Lung (tissue), 12 donors: Measurements from ENCODE around the gene BAX. TPM values are rescaled to one million over a fixed set of nuclear protein-coding genes. Genes with fewer than 3 reads are reported as not detected.

ENCODE experiments used
- ATAC-seq: fragments of 200-7000 bp; cut with Tn5 transposase; one replicate; pipeline ENCODE4 v1.9.1; 2020; ENCODE audit warnings: moderate number of reproducible peaks; ENCODE audit not compliant: insufficient read depth, low FRiP score
- DNase-seq, 3 donors: peaks; one replicate each; pipeline ENCODE4 v3.0.0-alpha.2; 2013 to 2017
- H3K27ac ChIP-seq, 2 donors: one replicate each; pipeline ENCODE4 v1.5.1; 2013; ENCODE audit warnings: mild to moderate bottlenecking in 2 of 2, moderate library complexity in 2 of 2, control low read depth in 1 of 2, inconsistent platforms in 1 of 2, low read depth in 1 of 2, low read length in 1 of 2
- H3K27me3 ChIP-seq, 3 donors: one replicate each; pipeline ENCODE4 v1.5.1; 2013; ENCODE audit warnings: low read length in 2 of 3; ENCODE audit not compliant: control insufficient read depth in 3 of 3, insufficient read depth in 3 of 3
- H3K36me3 ChIP-seq, 4 donors: one replicate each; pipeline ENCODE4 v1.5.1; 2013; ENCODE audit warnings: low read length in 4 of 4, mild to moderate bottlenecking in 1 of 4, moderate library complexity in 1 of 4; ENCODE audit not compliant: control insufficient read depth in 4 of 4, insufficient read depth in 4 of 4
- H3K4me1 ChIP-seq, 5 donors: one replicate each; pipeline ENCODE4 v1.5.1; 2013; ENCODE audit warnings: low read length in 5 of 5, mild to moderate bottlenecking in 2 of 5, moderate library complexity in 1 of 5; ENCODE audit not compliant: control insufficient read depth in 5 of 5, insufficient read depth in 5 of 5
- H3K4me3 ChIP-seq: one replicate; pipeline ENCODE4 v1.5.1; 2013; ENCODE audit warnings: mild to moderate bottlenecking, control low read depth, moderate library complexity
- H3K9ac ChIP-seq, 2 donors: one replicate each; pipeline ENCODE4 v1.5.1; 2013; ENCODE audit warnings: low read length in 2 of 2, control low read depth in 1 of 2; ENCODE audit not compliant: insufficient read depth in 1 of 2
- H3K9me3 ChIP-seq, 4 donors: one replicate each; pipeline ENCODE4 v1.5.1; 2013; ENCODE audit warnings: low read length in 3 of 4, mild to moderate bottlenecking in 1 of 4, moderate library complexity in 1 of 4; ENCODE audit not compliant: control insufficient read depth in 4 of 4, insufficient read depth in 3 of 4
- CTCF ChIP-seq: IDR thresholded peaks from 2 replicates; pipeline ENCODE4 v1.5.1; 2012; ENCODE audit warnings: mild to moderate bottlenecking; ENCODE audit errors: control extremely low read depth, extremely low read depth
- WGBS, 2 donors: extraction: QIAGEN DNeasy Blood & Tissue Kit; methylation state at CpG; one replicate each; pipeline ENCODE4 v1.1.7; 2013; 5-methylcytosine and 5-hydroxymethylcytosine counted together
- polyA plus RNA-seq, 2 donors: library from polyadenylated mRNA; stranded (reverse); fragments of 200-250 nt; gene quantifications; one replicate each; pipeline ENCODE4 v1.2.1, GENCODE V29; 2013
- total RNA-seq, 2 donors: library from RNA; depleted of rRNA in 1 of 2; stranded (reverse); fragments of >200 nt in 1 of 2; gene quantifications; one replicate each; pipeline ENCODE4 v1.2.1, GENCODE V29; 2014 to 2021
- donor health status: control.
- donor health status: control.
- donor health status: Bipolar disorder and iron deficiency.
- donor health status: healthy.
- donor health status: DM: yes; HTN: yes; CAD: no.

BAX gene
- total and polyA plus RNA-seq, 4 donors: 25.9 to 121 (median 104) TPM

- H3K36me3 ChIP-seq: peaks cover 19 to 36% (median 29%) of the 10 kb centered on the region in 4 donors
- WGBS, 2 donors: 95 to 97% methylated on average over 9 of the region's 9 CpGs
Observed at GRCh38 chr19:48982280-48982679, 27.6 kb downstream of the BAX start.

GRCh38 chr19:48985711-48986110 lies 31.0 kb downstream of the BAX start:
- 95 to 96% methylated on average over 13 of the region's 13 CpGs for WGBS, 2 donors
- no peaks in the 10 kb centered on the region for H3K9me3 ChIP-seq
- H3K27me3 ChIP-seq: no peaks in the 10 kb centered on the region
- no peak overlapping the region for H3K9ac ChIP-seq
- H3K4me3 ChIP-seq: no peak overlapping the region
- H3K4me1 ChIP-seq: peaks cover 0 to 6% (median 0%) of the 10 kb centered on the region in 5 donors
- DNase-seq (no peak), ATAC-seq (no peak)
- TF ChIP-seq CTCF: no peak
- H3K27ac ChIP-seq: no peak overlapping the region
- H3K36me3 ChIP-seq: peaks cover 19 to 44% (median 27%) of the 10 kb centered on the region in 4 donors

More at GRCh38 chr19:48982280-48982679, 27.6 kb downstream of the BAX start:
- H3K27ac ChIP-seq: no peak overlapping the region
- TF ChIP-seq CTCF: no peak
- no peaks in the 10 kb centered on the region for H3K9me3 ChIP-seq
- no peak for DNase-seq
- H3K4me1 ChIP-seq: no peaks in the 10 kb centered on the region
- no peak overlapping the region for H3K9ac ChIP-seq
- H3K4me3 ChIP-seq: no peak overlapping the region
- no peak for ATAC-seq
- H3K27me3 ChIP-seq: no peaks in the 10 kb centered on the region

GRCh38 chr19:48986211-48986610 lies 31.5 kb downstream of the BAX start:
- no peaks in the 10 kb centered on the region for H3K9me3 ChIP-seq
- WGBS, 2 donors: 78 to 95% methylated on average over 3 of the region's 3 CpGs
- ATAC-seq (no peak), DNase-seq (no peak)
- H3K27me3 ChIP-seq: no peaks in the 10 kb centered on the region
- H3K4me3 ChIP-seq: no peak overlapping the region
- H3K9ac ChIP-seq: no peak overlapping the region
- H3K36me3 ChIP-seq: peaks cover 19 to 45% (median 28%) of the 10 kb centered on the region in 4 donors
- no peak overlapping the region for H3K27ac ChIP-seq
- H3K4me1 ChIP-seq: peaks cover 0 to 6% (median 3%) of the 10 kb centered on the region in 5 donors
- no peak for TF ChIP-seq CTCF

- peaks cover 0 to 11% (median 9%) of the 10 kb centered on the region in 5 donors for H3K4me1 ChIP-seq
- TF ChIP-seq CTCF: no peak
- WGBS, 2 donors: 88 to 92% methylated on average over 7 of the region's 7 CpGs
- ATAC-seq (no peak), DNase-seq (no peak)
- H3K4me3 ChIP-seq: no peak overlapping the region
- no peaks in the 10 kb centered on the region for H3K9me3 ChIP-seq
- no peaks in the 10 kb centered on the region for H3K27me3 ChIP-seq
- H3K27ac ChIP-seq: no peak overlapping the region
- H3K9ac ChIP-seq: no peak overlapping the region
- H3K36me3 ChIP-seq: peaks cover 19 to 43% (median 26%) of the 10 kb centered on the region in 4 donors
Observed at GRCh38 chr19:48987323-48987722, 32.6 kb downstream of the BAX start.
